ACC112 (cell line): ENCODE measurements around the gene CLEC4M.
A peak's percentile ranks its signal among the peaks of the same experiment; 100 is the strongest.
"Not testable (repeated sequence)": the region's sequence is repeated elsewhere in the genome, so short reads cannot be mapped to it uniquely, and the experiment has no call there.

Source experiments
- H2AFZ ChIP-seq: fragments of 200-600 bp; sonication (generic); one replicate; pipeline ENCODE4 v1.6.0; 2017; ENCODE audit warnings: antibody characterized with exemption, low read length; ENCODE audit not compliant: unreplicated experiment
- H3K27ac ChIP-seq: fragments of 200-600 bp; sonication (generic); 2 replicates; pipeline ENCODE4 v1.5.1; 2014; ENCODE audit warnings: low read depth, mild to moderate bottlenecking, antibody characterized with exemption, low read length, moderate library complexity
- H3K27me3 ChIP-seq: fragments of 200-600 bp; sonication (generic); 2 replicates; pipeline ENCODE4 v1.6.1; 2014; ENCODE audit warnings: mild to moderate bottlenecking, antibody characterized with exemption, low read length, moderate library complexity, mixed read lengths; ENCODE audit not compliant: insufficient read depth
- H3K36me3 ChIP-seq: fragments of 200-600 bp; sonication (generic); 2 replicates; pipeline ENCODE4 v1.6.1; 2016; ENCODE audit warnings: mild to moderate bottlenecking, antibody characterized with exemption, low read length, moderate library complexity, mixed read lengths; ENCODE audit not compliant: insufficient read depth
- H3K4me1 ChIP-seq: fragments of 200-600 bp; sonication (generic); one replicate; pipeline ENCODE4 v1.6.1; 2016; ENCODE audit warnings: low read length, mixed read lengths; ENCODE audit not compliant: insufficient read depth, unreplicated experiment, control insufficient read depth
- H3K4me3 ChIP-seq: fragments of 200-600 bp; sonication (generic); 2 replicates; pipeline ENCODE4 v1.5.1; 2014; ENCODE audit warnings: mild to moderate bottlenecking, low read depth, low read length
- H3K79me2 ChIP-seq: fragments of 200-600 bp; sonication (generic); one replicate; pipeline ENCODE4 v1.6.0; 2016; ENCODE audit warnings: low read length; ENCODE audit not compliant: control insufficient read depth, unreplicated experiment, insufficient read depth

Gene CLEC4M

GRCh38 chr19:7788178-7788932, 25.3 kb downstream of the CLEC4M start:
- peaks cover 12% of the 10 kb centered on the region for H3K4me1 ChIP-seq
- H3K27ac ChIP-seq: no peak overlapping the region
- no peaks in the 10 kb centered on the region for H3K79me2 ChIP-seq
- H3K27me3 ChIP-seq: peaks cover 37% of the 10 kb centered on the region
- no peaks in the 10 kb centered on the region for H3K36me3 ChIP-seq
- no peak overlapping the region for H3K4me3 ChIP-seq
- no peak overlapping the region for H2AFZ ChIP-seq

DNA sequence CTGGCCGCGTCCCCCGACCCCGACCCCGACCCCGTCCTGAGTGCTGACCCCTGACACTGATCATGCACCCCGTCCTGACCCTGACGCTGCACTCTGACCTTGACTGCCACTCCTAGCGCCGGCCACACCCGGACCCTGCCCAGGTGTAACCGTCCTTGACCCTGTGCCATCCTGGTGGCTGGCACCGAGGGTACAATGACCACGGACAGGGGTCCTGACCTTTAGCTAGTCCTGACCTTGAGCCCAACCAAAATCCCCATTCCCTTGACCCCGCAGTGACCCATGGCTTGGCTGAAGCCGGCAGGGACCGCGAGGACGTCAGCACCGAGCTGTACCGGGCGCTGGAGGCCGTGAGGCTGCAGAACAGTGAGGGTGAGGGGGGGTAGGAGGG, 25.9 kb downstream of the CLEC4M start:
- Histone ChIP-seq H3K36me3 (no peaks in the 10 kb centered on the region), H3K27me3 (peaks cover 31% of the 10 kb centered on the region), H3K79me2 (no peaks in the 10 kb centered on the region), H3K4me3 (no peak overlapping the region), H3K4me1 (peaks cover 10% of the 10 kb centered on the region), H3K27ac (no peak overlapping the region), H2AFZ (no peak overlapping the region)

- Histone ChIP-seq H3K4me3 (no peak overlapping the region), H3K27ac (no peak overlapping the region), H3K27me3 (peaks cover 30% of the 10 kb centered on the region), H3K4me1 (peaks cover 4% of the 10 kb centered on the region), H2AFZ (no peak overlapping the region), H3K36me3 (no peaks in the 10 kb centered on the region), H3K79me2 (no peaks in the 10 kb centered on the region)
These were observed 26.4 kb downstream of the CLEC4M start for GRCh38 chr19:7789447-7789846.

GRCh38 chr19:7790416-7790815, 27.4 kb downstream of the CLEC4M start:
- H3K79me2 ChIP-seq: no peaks in the 10 kb centered on the region
- no peak overlapping the region for H2AFZ ChIP-seq
- H3K27ac ChIP-seq: no peak overlapping the region
- H3K4me3 ChIP-seq: no peak overlapping the region
- H3K27me3 ChIP-seq: peaks cover 30% of the 10 kb centered on the region
- H3K36me3 ChIP-seq: no peaks in the 10 kb centered on the region
- H3K4me1 ChIP-seq: peaks cover 2% of the 10 kb centered on the region

- Histone ChIP-seq H3K27ac (no peak overlapping the region), H3K36me3 (no peaks in the 10 kb centered on the region), H3K79me2 (no peaks in the 10 kb centered on the region), H3K27me3 (peaks cover 25% of the 10 kb centered on the region), H3K4me3 (no peak overlapping the region), H3K4me1 (peaks cover 8% of the 10 kb centered on the region), H2AFZ (no peak overlapping the region)
These were observed 29.2 kb downstream of the CLEC4M start for GRCh38 chr19:7792281-7792680.

- H3K4me1 ChIP-seq: not testable (repeated sequence)
These were observed 29.7 kb downstream of the CLEC4M start for GRCh38 chr19:7792701-7793100.

DNA sequence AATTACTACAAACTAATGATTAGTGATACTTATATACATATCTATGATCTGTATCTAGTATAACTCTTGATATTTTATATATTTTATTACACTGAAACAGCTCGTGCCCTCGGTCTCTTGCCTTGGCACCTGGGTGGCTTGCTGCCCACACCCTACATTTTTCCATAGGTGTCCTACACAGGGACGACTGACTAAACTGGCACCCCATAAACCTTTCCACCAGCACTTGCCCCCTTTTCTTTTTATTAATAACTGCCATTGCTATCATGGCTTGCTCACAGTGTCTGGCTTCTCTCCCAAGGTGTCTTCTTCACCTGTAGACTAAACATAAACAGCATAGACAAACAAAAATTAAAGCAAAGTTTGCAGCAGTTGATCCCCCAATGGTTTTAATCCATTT, 30.4 kb downstream of the CLEC4M start:
- H3K36me3 ChIP-seq: no peaks in the 10 kb centered on the region
- H3K27ac ChIP-seq: no peak overlapping the region
- peaks cover 9% of the 10 kb centered on the region for H3K4me1 ChIP-seq
- no peaks in the 10 kb centered on the region for H3K79me2 ChIP-seq
- H3K4me3 ChIP-seq: no peak overlapping the region
- H3K27me3 ChIP-seq: peaks cover 13% of the 10 kb centered on the region
- H2AFZ ChIP-seq: no peak overlapping the region

More at GRCh38 chr19:7792701-7793100, 29.7 kb downstream of the CLEC4M start:
- not testable (repeated sequence) for H3K79me2 ChIP-seq, H3K27ac ChIP-seq, H3K36me3 ChIP-seq, H3K4me3 ChIP-seq, H2AFZ ChIP-seq
- H3K27me3 ChIP-seq: peaks cover 21% of the 10 kb centered on the region

DNA sequence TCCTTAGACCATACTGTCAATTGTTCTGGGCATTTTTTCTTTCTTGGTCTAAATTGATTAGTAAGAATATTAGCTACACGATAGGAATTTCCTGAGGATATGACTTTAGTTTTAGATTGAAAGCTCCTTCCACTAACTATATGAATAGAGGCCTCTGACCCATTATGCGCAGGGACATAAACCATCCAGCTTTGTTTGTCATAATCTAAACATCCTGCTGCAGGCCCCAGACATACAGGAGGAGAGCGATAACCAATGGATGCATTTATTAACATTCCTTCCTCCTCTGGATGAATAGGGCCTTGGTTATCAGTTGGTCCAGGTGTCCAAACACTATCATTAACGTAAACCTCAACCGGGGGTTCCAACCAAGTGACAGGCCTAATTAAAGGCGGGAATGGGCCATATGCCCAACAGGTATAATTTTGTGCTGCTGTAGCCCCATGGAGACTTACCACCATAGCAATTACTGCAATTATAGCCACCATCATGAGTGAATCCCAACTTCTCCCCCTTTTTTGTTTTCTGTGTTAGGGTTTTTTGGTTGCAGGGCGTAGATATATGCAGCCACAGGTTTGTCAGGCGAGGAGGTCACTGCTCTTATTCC, 32.6 kb downstream of the CLEC4M start:
- Histone ChIP-seq H3K4me3 (no peak overlapping the region), H3K36me3 (no peaks in the 10 kb centered on the region), H2AFZ (no peak overlapping the region), H3K4me1 (peaks cover 11% of the 10 kb centered on the region), H3K27ac (no peak overlapping the region), H3K79me2 (no peaks in the 10 kb centered on the region), H3K27me3 (no peaks in the 10 kb centered on the region)

- H2AFZ ChIP-seq: peak overlapping the region; percentile 76
- H3K36me3 ChIP-seq: no peaks in the 10 kb centered on the region
- H3K79me2 ChIP-seq: no peaks in the 10 kb centered on the region
- no peak overlapping the region for H3K27ac ChIP-seq
- H3K4me3 ChIP-seq: peak overlapping the region; percentile 72
- peaks cover 11% of the 10 kb centered on the region for H3K4me1 ChIP-seq
- peaks cover under 1% of the 10 kb centered on the region; the same call in 1 of the 2 replicates for H3K27me3 ChIP-seq
These were observed 36.8 kb downstream of the CLEC4M start for GRCh38 chr19:7799640-7800355.

GRCh38 chr19:7801020-7801570, 38.1 kb downstream of the CLEC4M start:
- Histone ChIP-seq H3K4me3 (no peak overlapping the region), H3K79me2 (no peaks in the 10 kb centered on the region), H3K27ac (no peak overlapping the region), H2AFZ (no peak overlapping the region), H3K4me1 (peaks cover 3% of the 10 kb centered on the region), H3K27me3 (peaks cover 4% of the 10 kb centered on the region), H3K36me3 (no peaks in the 10 kb centered on the region)
